ENCODE data around the gene COA3. TPM values are rescaled to one million over a fixed set of nuclear protein-coding genes. Genes with fewer than 3 reads are reported as not detected.

Gene COA3
- total RNA-seq, 6 experiments from 2014 or later, result 52.8 to 67.3 (median 61.1) TPM

- Mint-ChIP-seq H3K36me3 (ENCODE audit: low read depth) (peaks cover 27% of the 10 kb centered on the region), H3K4me3 (no peak overlapping the region), H3K9me3 (no peaks in the 10 kb centered on the region)
Measured at GRCh38 chr17:42835732-42836131, 37.2 kb upstream of the COA3 start.

GRCh38 chr17:42833767-42834422 is 35.4 kb upstream of the COA3 start:
- peaks cover 5% of the 10 kb centered on the region; the same call in 1 of the 2 replicates for H3K27me3 Mint-ChIP-seq (ENCODE audit: insufficient read depth)
- no peak for DNase-seq
- H3K36me3 Mint-ChIP-seq (ENCODE audit: low read depth), result peaks cover 20% of the 10 kb centered on the region
- H3K4me1 Mint-ChIP-seq (ENCODE audit: low read depth), result peaks cover 21% of the 10 kb centered on the region
- TF ChIP-seq CTCF (IDR thresholded peaks at IDR 0.05), result no peak
- peak overlapping the region; percentile 99 for H3K27ac Mint-ChIP-seq
- peak overlapping the region; percentile 98 for H3K4me3 Mint-ChIP-seq
- no peaks in the 10 kb centered on the region for H3K9me3 Mint-ChIP-seq

More at GRCh38 chr17:42835732-42836131, 37.2 kb upstream of the COA3 start:
- H3K27ac Mint-ChIP-seq, result no peak overlapping the region
- TF ChIP-seq CTCF (IDR thresholded peaks at IDR 0.05), result no peak
- H3K4me1 Mint-ChIP-seq (ENCODE audit: low read depth), result peaks cover 21% of the 10 kb centered on the region
- H3K27me3 Mint-ChIP-seq (ENCODE audit: insufficient read depth), result peaks cover 5% of the 10 kb centered on the region; the same call in 1 of the 2 replicates
- no peak for DNase-seq

GRCh38 chr17:42832934-42833766 is 34.6 kb upstream of the COA3 start, which contains the start of gene PSME3:
Gene PSME3 (plus strand): TSS chr17:42833397. CDS start chr17:42833632, 235 bp downstream.
- Mint-ChIP-seq H3K27ac (peak within 1 kb of the TSS; percentile 99), H3K36me3 (ENCODE audit: low read depth) (peaks cover 16% of the 10 kb centered on the region; the same call in 1 of the 2 replicates), H3K4me1 (ENCODE audit: low read depth) (peaks cover 21% of the 10 kb centered on the region), H3K27me3 (ENCODE audit: insufficient read depth) (peaks cover 5% of the 10 kb centered on the region; the same call in 1 of the 2 replicates), H3K4me3 (peak within 1 kb of the TSS; percentile 98), H3K9me3 (no peaks in the 10 kb centered on the region)
- peak; percentile 25; the same call in 1 of the 2 replicates for TF ChIP-seq CTCF (IDR thresholded peaks at IDR 0.05)
- peak; percentile 85 for DNase-seq

GRCh38 chr17:42832213-42832933 is 33.9 kb upstream of the COA3 start:
- Mint-ChIP-seq H3K4me3 (peak overlapping the region; percentile 98), H3K36me3 (ENCODE audit: low read depth) (peaks cover 10% of the 10 kb centered on the region; the same call in 1 of the 2 replicates), H3K4me1 (ENCODE audit: low read depth) (peaks cover 21% of the 10 kb centered on the region), H3K9me3 (no peaks in the 10 kb centered on the region), H3K27me3 (ENCODE audit: insufficient read depth) (peaks cover 4% of the 10 kb centered on the region; the same call in 1 of the 2 replicates), H3K27ac (peak overlapping the region; percentile 99)
- no peak for TF ChIP-seq CTCF (IDR thresholded peaks at IDR 0.05)
- no peak for DNase-seq

GRCh38 chr17:42830971-42831370 is 32.5 kb upstream of the COA3 start:
- H3K36me3 Mint-ChIP-seq (ENCODE audit: low read depth), result peaks cover 10% of the 10 kb centered on the region; the same call in 1 of the 2 replicates
- peaks cover 21% of the 10 kb centered on the region for H3K4me1 Mint-ChIP-seq (ENCODE audit: low read depth)
- no peak overlapping the region for H3K4me3 Mint-ChIP-seq
- H3K27ac Mint-ChIP-seq, result no peak overlapping the region
- no peak for TF ChIP-seq CTCF (IDR thresholded peaks at IDR 0.05)
- H3K27me3 Mint-ChIP-seq (ENCODE audit: insufficient read depth), result peaks cover 4% of the 10 kb centered on the region; the same call in 1 of the 2 replicates
- no peaks in the 10 kb centered on the region for H3K9me3 Mint-ChIP-seq
- no peak for DNase-seq

Measured in HFFc6 (cell line).